Left lung (tissue), 10 donors: Measurements from ENCODE around the gene SPOCK1. TPM values are rescaled to one million over a fixed set of nuclear protein-coding genes. Genes with fewer than 3 reads are reported as not detected.

ENCODE experiments used
- ATAC-seq: fragments of 200-7000 bp; cut with Tn5 transposase; one replicate; pipeline ENCODE4 v1.9.1; 2020; ENCODE audit warnings: moderate library complexity
- DNase-seq, 4 donors: peaks; one replicate each; pipeline ENCODE4 v3.0.0-alpha.2; 2013 to 2020
- H3K27ac ChIP-seq, 2 donors: fragments of 200-600 bp; sonication (generic) in 1 of 2; one replicate each; pipeline versions ENCODE4 v1.5.0 to v1.8.0; 2020 to 2021
- H3K27me3 ChIP-seq, 2 donors: fragments of 200-600 bp; sonication (generic) in 1 of 2; one replicate each; pipeline versions ENCODE4 v1.5.0 to v1.8.0; 2020 to 2021
- H3K36me3 ChIP-seq, 2 donors: fragments of 200-600 bp; sonication (generic) in 1 of 2; one replicate each; pipeline versions ENCODE4 v1.5.0 to v1.8.0; 2020 to 2021
- H3K4me1 ChIP-seq, 2 donors: fragments of 200-600 bp; one replicate each; pipeline ENCODE4 v1.8.0; 2021
- H3K4me3 ChIP-seq, 2 donors: fragments of 200-600 bp; sonication (generic) in 1 of 2; one replicate each; pipeline versions ENCODE4 v1.5.0 to v1.8.0; 2020 to 2021; ENCODE audit warnings: mild to moderate bottlenecking in 1 of 2
- H3K9me3 ChIP-seq, 2 donors: fragments of 200-600 bp; sonication (generic) in 1 of 2; one replicate each; pipeline versions ENCODE4 v1.5.0 to v1.8.0; 2020 to 2021
- CTCF ChIP-seq, 2 donors: fragments of 200-600 bp; sonication (generic) in 1 of 2; IDR thresholded peaks; one replicate each; pipeline versions ENCODE4 v1.5.0 to v1.8.0; 2021; ENCODE audit warnings: antibody characterized with exemption in 2 of 2
- intact Hi-C, 2 donors: fragments of 100-400 bp; cut with DNase I; formaldehyde crosslinking; loops; one replicate each; pipeline versions ENCODE4 v1.11.2 to v1.14.2; 2022
- polyA plus RNA-seq, 6 donors: library from polyadenylated mRNA; unstranded; fragments of 120-200 nt; gene quantifications; one replicate each; pipeline ENCODE4 v1.2.1, GENCODE V29; 2013; ENCODE audit not compliant: insufficient read length in 6 of 6
- total RNA-seq, 2 donors: library from RNA; stranded (reverse); fragmentation: NEBNext Ultra II Directional; extraction: Animal tissue kit (Norgen Biotek cat#: 25700); gene quantifications; one replicate each; pipeline ENCODE4 v1.2.1, GENCODE V29; 2021
- donor health status: DM: no; HTN: yes; CAD: no.
- donor health status: DM: no; HTN: no; CAD: no.

Gene SPOCK1
- total and polyA plus RNA-seq, 8 donors = 0.43 to 7.6 (median 0.73) TPM

DNA sequence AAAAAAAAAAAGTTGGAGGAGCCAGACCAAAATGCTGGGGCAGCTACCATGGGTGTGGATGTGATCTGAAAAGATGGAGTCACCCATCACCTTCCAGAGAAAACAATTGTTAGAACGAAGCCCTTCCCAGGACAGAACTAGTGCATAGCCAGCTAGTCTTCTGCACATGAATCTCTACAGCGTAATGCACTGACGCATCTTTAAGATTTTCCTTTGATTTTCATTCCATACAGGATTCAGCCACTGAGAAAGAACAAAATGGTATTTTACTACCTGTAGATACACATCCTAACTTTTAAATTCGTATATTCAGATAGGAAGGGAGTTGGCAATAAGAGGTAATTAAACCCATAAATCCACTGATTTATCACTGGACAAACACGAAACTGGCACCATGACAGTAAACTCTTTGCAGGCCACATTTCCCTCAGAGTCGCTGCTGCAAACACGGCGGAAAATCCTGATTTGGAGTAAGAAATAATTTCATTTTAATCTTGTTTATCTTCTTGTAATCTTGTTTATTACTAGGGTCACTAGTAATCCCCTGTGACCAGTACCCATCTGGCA, 206.6 kb downstream of the SPOCK1 start:
- H3K4me1 ChIP-seq = no peaks in the 10 kb centered on the region
- DNase-seq = no peak
- no peaks in the 10 kb centered on the region for H3K27me3 ChIP-seq
- TF ChIP-seq CTCF (IDR thresholded peaks at IDR 0.05) = no peak
- intact Hi-C loops = no loop called here
- H3K36me3 ChIP-seq = no peaks in the 10 kb centered on the region
- no peak overlapping the region for H3K4me3 ChIP-seq
- no peak for ATAC-seq
- H3K27ac ChIP-seq = no peak overlapping the region
- H3K9me3 ChIP-seq = no peaks in the 10 kb centered on the region

DNA sequence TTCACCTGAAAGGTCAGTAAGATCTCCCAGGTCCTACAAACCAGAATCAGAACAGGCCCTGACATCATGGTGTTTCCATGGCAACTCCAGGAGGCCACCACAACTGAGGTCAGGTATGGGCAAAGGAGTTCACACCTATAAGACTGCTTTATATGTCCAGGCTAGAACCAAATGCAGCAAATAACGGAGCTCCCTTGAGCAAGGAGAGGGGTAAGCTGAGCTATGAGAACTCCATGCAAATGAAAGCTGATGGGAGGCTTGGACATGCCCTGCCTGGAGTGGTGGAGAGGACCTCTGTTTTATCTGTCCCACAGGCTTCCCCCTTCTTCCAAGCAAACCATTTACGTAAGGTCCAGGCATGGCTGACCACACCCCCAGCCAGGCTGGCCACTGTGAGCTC, 207.7 kb downstream of the SPOCK1 start:
- ATAC-seq = no peak
- no peak for TF ChIP-seq CTCF (IDR thresholded peaks at IDR 0.05)
- intact Hi-C loops = no loop called here
- no peaks in the 10 kb centered on the region for H3K4me1 ChIP-seq
- H3K4me3 ChIP-seq = no peak overlapping the region
- H3K9me3 ChIP-seq = no peaks in the 10 kb centered on the region
- no peaks in the 10 kb centered on the region for H3K27me3 ChIP-seq
- no peak overlapping the region for H3K27ac ChIP-seq
- no peak for DNase-seq
- H3K36me3 ChIP-seq = no peaks in the 10 kb centered on the region

DNA sequence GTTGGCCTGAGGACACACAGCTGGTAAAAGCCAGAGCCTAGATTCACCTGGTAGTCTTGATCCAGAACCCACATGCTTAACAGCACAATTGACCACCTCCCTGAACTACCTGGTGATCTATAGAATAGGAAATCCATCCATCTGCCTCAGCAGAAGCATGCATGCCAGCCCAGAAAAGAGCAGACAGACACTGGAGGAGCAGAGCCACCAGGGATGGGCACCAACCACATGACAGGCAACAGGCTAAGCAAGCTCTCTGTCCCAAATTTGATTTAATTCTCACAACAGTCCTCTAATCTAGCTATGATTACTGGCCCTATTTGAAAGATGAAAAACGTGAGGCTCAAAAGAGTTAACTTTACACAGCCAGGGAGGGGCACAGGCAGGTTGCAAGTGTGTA, 208.1 kb downstream of the SPOCK1 start:
- H3K27me3 ChIP-seq = no peaks in the 10 kb centered on the region
- intact Hi-C loops = no loop called here
- no peaks in the 10 kb centered on the region for H3K4me1 ChIP-seq
- ATAC-seq (no peak), DNase-seq (no peak)
- no peaks in the 10 kb centered on the region for H3K9me3 ChIP-seq
- no peaks in the 10 kb centered on the region for H3K36me3 ChIP-seq
- no peak overlapping the region for H3K4me3 ChIP-seq
- no peak overlapping the region for H3K27ac ChIP-seq
- TF ChIP-seq CTCF (IDR thresholded peaks at IDR 0.05) = no peak

DNA sequence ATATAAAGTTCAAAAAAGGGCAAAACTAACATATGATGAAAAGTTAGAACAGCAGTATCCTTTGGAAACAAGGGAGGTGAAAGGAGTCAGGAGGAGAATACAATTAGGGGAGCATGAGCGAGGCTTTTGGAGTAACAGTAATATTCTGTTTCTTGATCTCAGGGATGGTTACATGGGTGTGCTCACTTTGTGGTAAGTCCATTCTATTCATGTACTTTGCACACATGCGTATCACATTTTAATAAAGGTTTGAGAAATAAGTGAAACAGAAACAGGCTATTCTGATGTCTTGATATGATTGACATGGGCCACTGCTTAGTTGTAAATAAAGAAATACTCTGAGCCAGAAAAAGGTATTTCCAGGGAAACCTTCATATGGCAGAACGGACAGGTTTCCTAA, 208.8 kb downstream of the SPOCK1 start:
- no peak for DNase-seq
- no peak for ATAC-seq
- H3K27ac ChIP-seq = no peak overlapping the region
- H3K9me3 ChIP-seq = no peaks in the 10 kb centered on the region
- no peak for TF ChIP-seq CTCF (IDR thresholded peaks at IDR 0.05)
- intact Hi-C loops = no loop called here
- H3K4me1 ChIP-seq = no peaks in the 10 kb centered on the region
- no peaks in the 10 kb centered on the region for H3K36me3 ChIP-seq
- no peak overlapping the region for H3K4me3 ChIP-seq
- H3K27me3 ChIP-seq = no peaks in the 10 kb centered on the region

DNA sequence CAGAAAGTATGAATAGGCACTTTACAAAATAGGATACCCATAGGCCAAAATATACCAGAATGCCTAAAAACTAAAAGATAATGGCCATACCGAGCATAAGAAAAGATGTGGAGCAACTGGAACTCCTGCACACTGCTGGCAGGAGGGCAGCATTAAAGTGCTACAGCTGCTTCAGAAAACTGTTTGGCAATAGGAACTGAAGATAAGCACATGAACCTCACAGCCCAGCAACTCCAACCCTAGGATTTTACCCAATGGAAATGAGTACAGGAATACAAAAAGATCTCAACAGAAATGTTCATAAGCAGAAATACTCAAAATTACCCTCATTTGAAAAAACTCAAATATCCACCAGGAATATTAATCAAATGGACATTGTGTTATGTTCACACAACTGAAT, 209.3 kb downstream of the SPOCK1 start:
- DNase-seq = no peak
- Histone ChIP-seq H3K9me3 (no peaks in the 10 kb centered on the region), H3K27me3 (no peaks in the 10 kb centered on the region), H3K4me3 (no peak overlapping the region), H3K4me1 (no peaks in the 10 kb centered on the region), H3K36me3 (no peaks in the 10 kb centered on the region), H3K27ac (no peak overlapping the region)
- no peak for TF ChIP-seq CTCF (IDR thresholded peaks at IDR 0.05)
- intact Hi-C loops = no loop called here
- no peak for ATAC-seq
